GM21786 (cell line): ENCODE measurements around the gene PRRT4.

Experiments used
- ATAC-seq: cut with Tn5 transposase; IDR thresholded peaks from one replicate; pipeline ENCODE4 v1.9.1; 2021; ENCODE audit not compliant: unreplicated experiment

The PRRT4 gene

GRCh38 chr7:128376077-128376476 is 14.6 kb upstream of the PRRT4 start:
- no peak for ATAC-seq

- no peak for ATAC-seq
These were observed 12.6 kb upstream of the PRRT4 start for GRCh38 chr7:128374041-128374440.

GRCh38 chr7:128373606-128374005 is 12.1 kb upstream of the PRRT4 start:
- ATAC-seq, result no peak

- no peak for ATAC-seq
These were observed 9.0 kb upstream of the PRRT4 start for GRCh38 chr7:128370491-128370890.

- ATAC-seq, result no peak
These were observed 5.5 kb upstream of the PRRT4 start for GRCh38 chr7:128366986-128367385.

- ATAC-seq, result no peak
These were observed 4.8 kb upstream of the PRRT4 start for GRCh38 chr7:128366300-128366699.

GRCh38 chr7:128365432-128365831 is 3.9 kb upstream of the PRRT4 start:
- no peak for ATAC-seq

- no peak for ATAC-seq
These were observed 2.8 kb upstream of the PRRT4 start for GRCh38 chr7:128364166-128364870.

- no peak for ATAC-seq
These were observed 1.8 kb upstream of the PRRT4 start for GRCh38 chr7:128363261-128363721.

- no peak for ATAC-seq
These were observed 1.2 kb upstream of the PRRT4 start for GRCh38 chr7:128362670-128363069.

- ATAC-seq, result no peak
These were observed 1.2 kb downstream of the PRRT4 start for GRCh38 chr7:128360359-128360678.

GRCh38 chr7:128359939-128360338 is 1.6 kb downstream of the PRRT4 start:
- no peak for ATAC-seq

GRCh38 chr7:128359336-128359735 is 2.2 kb downstream of the PRRT4 start:
- no peak for ATAC-seq

- ATAC-seq, result no peak
These were observed 3.3 kb downstream of the PRRT4 start for GRCh38 chr7:128358233-128358632.

- no peak for ATAC-seq
These were observed 4.3 kb downstream of the PRRT4 start for GRCh38 chr7:128357217-128357613.

- no peak for ATAC-seq
These were observed 4.8 kb downstream of the PRRT4 start for GRCh38 chr7:128356546-128357216.

- ATAC-seq, result no peak
These were observed 7.9 kb downstream of the PRRT4 start for GRCh38 chr7:128353610-128354009.

- ATAC-seq, result no peak
These were observed 8.3 kb downstream of the PRRT4 start for GRCh38 chr7:128353189-128353588.

GRCh38 chr7:128352636-128353035 is 8.9 kb downstream of the PRRT4 start:
- no peak for ATAC-seq

GRCh38 chr7:128352153-128352537 is 9.3 kb downstream of the PRRT4 start:
- no peak for ATAC-seq

- no peak for ATAC-seq
These were observed 10.0 kb downstream of the PRRT4 start for GRCh38 chr7:128351296-128352152.
